Breast epithelium (tissue), 3 donors: ENCODE results near the gene UTP25.
"Not testable (repeated sequence)": the region's sequence is repeated elsewhere in the genome, so short reads cannot be mapped to it uniquely, and the experiment has no call there.

ENCODE experiments used
- POLR2A ChIP-seq: fragments of 450-650 bp; IDR thresholded peaks from one replicate; pipeline ENCODE4 v1.6.1; 2016; ENCODE audit warnings: antibody characterized with exemption, mild to moderate bottlenecking, moderate library complexity
- POLR2AphosphoS5 ChIP-seq, 3 donors: sonication (generic); formaldehyde crosslinking; IDR thresholded peaks; one replicate each; pipeline ENCODE4 v1.6.1; 2017; ENCODE audit warnings: antibody characterized with exemption in 3 of 3
- TF ChIP-seq, protein P1 (sequence below), 3 donors: fragments of 450-650 bp; IDR thresholded peaks; one replicate each; pipeline ENCODE4 v1.5.1; 2016 to 2017; ENCODE audit warnings: antibody characterized with exemption in 3 of 3, mild to moderate bottlenecking in 3 of 3, moderate library complexity in 3 of 3

DNA sequence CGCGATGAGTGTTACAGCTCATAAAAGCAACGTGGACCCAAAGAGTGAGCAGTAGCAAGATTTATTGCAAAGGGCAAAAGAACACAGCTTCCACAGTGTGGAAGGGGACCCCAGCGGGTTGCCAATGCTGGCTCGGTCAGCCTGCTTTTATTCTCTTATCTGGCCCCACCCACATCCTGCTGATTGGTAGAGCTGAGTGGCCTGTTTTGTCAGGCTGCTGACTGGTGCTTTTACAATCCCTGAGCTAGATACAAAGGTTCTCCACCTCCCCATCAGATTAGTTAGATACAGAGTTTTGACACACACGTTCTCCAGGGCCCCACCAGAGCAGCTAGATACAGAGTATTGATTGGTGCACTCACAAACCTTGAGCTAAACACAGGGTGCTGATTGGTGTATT lies 70.5 kb downstream of the UTP25 start:
- not testable (repeated sequence) for TF ChIP-seq POLR2A; POLR2AphosphoS5 (IDR thresholded peaks at IDR 0.05)
- TF ChIP-seq, protein P1, sequence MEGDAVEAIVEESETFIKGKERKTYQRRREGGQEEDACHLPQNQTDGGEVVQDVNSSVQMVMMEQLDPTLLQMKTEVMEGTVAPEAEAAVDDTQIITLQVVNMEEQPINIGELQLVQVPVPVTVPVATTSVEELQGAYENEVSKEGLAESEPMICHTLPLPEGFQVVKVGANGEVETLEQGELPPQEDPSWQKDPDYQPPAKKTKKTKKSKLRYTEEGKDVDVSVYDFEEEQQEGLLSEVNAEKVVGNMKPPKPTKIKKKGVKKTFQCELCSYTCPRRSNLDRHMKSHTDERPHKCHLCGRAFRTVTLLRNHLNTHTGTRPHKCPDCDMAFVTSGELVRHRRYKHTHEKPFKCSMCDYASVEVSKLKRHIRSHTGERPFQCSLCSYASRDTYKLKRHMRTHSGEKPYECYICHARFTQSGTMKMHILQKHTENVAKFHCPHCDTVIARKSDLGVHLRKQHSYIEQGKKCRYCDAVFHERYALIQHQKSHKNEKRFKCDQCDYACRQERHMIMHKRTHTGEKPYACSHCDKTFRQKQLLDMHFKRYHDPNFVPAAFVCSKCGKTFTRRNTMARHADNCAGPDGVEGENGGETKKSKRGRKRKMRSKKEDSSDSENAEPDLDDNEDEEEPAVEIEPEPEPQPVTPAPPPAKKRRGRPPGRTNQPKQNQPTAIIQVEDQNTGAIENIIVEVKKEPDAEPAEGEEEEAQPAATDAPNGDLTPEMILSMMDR (IDR thresholded peaks at IDR 0.05) = not testable (repeated sequence)
